ENCODE results near the gene RNF187. TPM values are rescaled to one million over a fixed set of nuclear protein-coding genes. Genes with fewer than 3 reads are reported as not detected.

RNF187 gene
- total RNA-seq, 1 donor from 2014 or later = 130 TPM

GRCh38 chr1:228459091-228459993 lies 27.8 kb upstream of the RNF187 start:
- intact Hi-C loops (cut with micrococcal nuclease) = loop anchor here (5.0 kb wide), 2 partner anchors 182 to 377 kb away; partner anchors contain the start of gene ARF1

GRCh38 chr1:228460821-228461220 lies 26.4 kb upstream of the RNF187 start:
- intact Hi-C loops (cut with micrococcal nuclease) = loop anchor here (5.0 to 10.0 kb wide), 2 partner anchors 356 to 674 kb away; partner anchors contain the start of genes C1orf35 and MRPL55

- intact Hi-C loops (cut with micrococcal nuclease) = loop anchor here (5.0 to 10.0 kb wide), 2 partner anchors 358 to 675 kb away; partner anchors contain the start of genes C1orf35 and MRPL55
These were observed 24.6 kb upstream of the RNF187 start for GRCh38 chr1:228462560-228462959.

- intact Hi-C loops (cut with micrococcal nuclease) = loop anchor here (5.0 to 10.0 kb wide), 2 partner anchors 358 to 676 kb away; partner anchors contain the start of genes C1orf35 and MRPL55
These were observed 24.1 kb upstream of the RNF187 start for GRCh38 chr1:228463009-228463558.

- intact Hi-C loops (cut with micrococcal nuclease) = loop anchor here (1.0 to 10.0 kb wide), 7 partner anchors 23 to 677 kb away; partner anchors contain the start of genes C1orf35, IBA57, MRPL55 and RNF187
These were observed 23.4 kb upstream of the RNF187 start for GRCh38 chr1:228463559-228464455.

GRCh38 chr1:228464487-228464983 lies 22.6 kb upstream of the RNF187 start:
- intact Hi-C loops (cut with micrococcal nuclease) = loop anchor here (1.0 to 10.0 kb wide), 7 partner anchors 23 to 677 kb away; partner anchors contain the start of genes C1orf35, IBA57, MRPL55 and RNF187

GRCh38 chr1:228465141-228465540 lies 22.0 kb upstream of the RNF187 start:
- intact Hi-C loops (cut with micrococcal nuclease) = loop anchor here (2.0 to 10.0 kb wide), 4 partner anchors 58 to 360 kb away; partner anchors contain the start of genes C1orf35, MRPL55 and TRIM11

- intact Hi-C loops (cut with micrococcal nuclease) = loop anchor here (1.0 to 10.0 kb wide), 5 partner anchors 8 to 361 kb away; partner anchors contain the start of genes C1orf35, MRPL55 and TRIM11
These were observed 21.5 kb upstream of the RNF187 start for GRCh38 chr1:228465571-228466146.

- intact Hi-C loops (cut with micrococcal nuclease) = loop anchor here (10.0 kb wide), 1 partner anchor 363 kb away; the partner anchor contains the start of genes C1orf35 and MRPL55
These were observed 19.0 kb upstream of the RNF187 start for GRCh38 chr1:228468188-228468587.

- intact Hi-C loops (cut with micrococcal nuclease) = loop anchor here (10.0 kb wide), 1 partner anchor 365 kb away; the partner anchor contains the start of genes C1orf35 and MRPL55
These were observed 17.6 kb upstream of the RNF187 start for GRCh38 chr1:228469413-228470162.

- intact Hi-C loops (cut with micrococcal nuclease) = loop anchor here (1.0 kb wide), 1 partner anchor 15 kb away; no protein-coding TSS in a partner anchor
These were observed 15.9 kb upstream of the RNF187 start for GRCh38 chr1:228471154-228471761.

- intact Hi-C loops (cut with micrococcal nuclease) = loop anchor here (1.0 kb wide), 1 partner anchor 14 kb away; no protein-coding TSS in a partner anchor
These were observed 15.3 kb upstream of the RNF187 start for GRCh38 chr1:228471762-228472398.

- intact Hi-C loops (cut with micrococcal nuclease) = no loop called here
These were observed 14.5 kb upstream of the RNF187 start for GRCh38 chr1:228472655-228473054.

GRCh38 chr1:228474507-228474906 lies 12.7 kb upstream of the RNF187 start:
- intact Hi-C loops (cut with micrococcal nuclease) = no loop called here

- intact Hi-C loops (cut with micrococcal nuclease) = no loop called here
These were observed 11.4 kb upstream of the RNF187 start for GRCh38 chr1:228475812-228476211.

- intact Hi-C loops (cut with micrococcal nuclease) = no loop called here
These were observed 9.9 kb upstream of the RNF187 start for GRCh38 chr1:228477263-228477662.

- intact Hi-C loops (cut with micrococcal nuclease) = no loop called here
These were observed 8.9 kb upstream of the RNF187 start for GRCh38 chr1:228478326-228478725.
